GM19468 (cell line): ENCODE results near the gene EPGN.

Experiments used
- ATAC-seq: cut with Tn5 transposase; IDR thresholded peaks from one replicate; pipeline ENCODE4 v1.9.1; 2021; ENCODE audit warnings: mild to moderate bottlenecking, moderate library complexity, moderate number of reproducible peaks; ENCODE audit not compliant: unreplicated experiment; ENCODE audit errors: extremely low read depth

The EPGN gene, protein sequence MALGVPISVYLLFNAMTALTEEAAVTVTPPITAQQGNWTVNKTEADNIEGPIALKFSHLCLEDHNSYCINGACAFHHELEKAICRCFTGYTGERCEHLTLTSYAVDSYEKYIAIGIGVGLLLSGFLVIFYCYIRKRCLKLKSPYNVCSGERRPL

DNA sequence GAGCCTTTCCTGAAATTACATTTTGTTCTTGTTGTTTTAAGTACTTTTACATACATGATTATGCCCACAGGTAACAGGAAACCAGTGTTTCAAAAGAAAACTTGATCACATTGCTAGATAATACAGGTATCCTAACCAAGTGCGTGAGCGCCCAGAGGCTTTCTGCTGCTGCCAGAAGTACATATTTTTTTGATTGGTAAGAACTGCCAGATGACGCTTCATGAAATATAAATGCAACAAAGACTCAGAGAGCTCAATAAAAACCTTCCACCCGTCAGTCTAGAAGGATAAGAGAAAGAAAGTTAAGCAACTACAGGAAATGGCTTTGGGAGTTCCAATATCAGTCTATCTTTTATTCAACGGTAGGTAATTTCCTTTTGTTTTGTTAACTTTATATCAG, at the start of gene EPGN:
Gene EPGN (plus strand): TSS at position 256 of the 400 bp plus-strand sequence. CDS start 64 bp downstream, at position 320.
- ATAC-seq: no peak

DNA sequence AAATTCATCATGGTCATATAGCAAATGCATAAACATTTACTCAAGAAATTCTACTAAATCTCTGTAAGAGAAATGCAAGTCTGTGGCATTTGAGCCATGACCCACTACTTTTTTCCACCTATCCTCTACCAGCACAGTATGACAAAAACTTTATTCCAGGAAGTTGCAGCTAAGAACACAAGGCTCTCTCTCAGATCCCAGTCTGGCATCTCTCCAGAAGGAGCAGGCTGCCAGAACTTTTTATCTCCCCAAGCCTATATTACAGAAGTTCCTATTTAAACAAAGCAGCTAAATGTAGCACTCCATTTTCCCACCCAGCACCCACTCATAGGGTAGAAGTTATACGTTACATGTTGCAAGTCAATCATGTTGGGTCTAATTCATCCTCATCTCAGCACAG, 49.3 kb upstream of the EPGN start:
- ATAC-seq: no peak

- ATAC-seq: no peak
These were observed 48.2 kb upstream of the EPGN start for GRCh38 chr4:74260036-74260435.

DNA sequence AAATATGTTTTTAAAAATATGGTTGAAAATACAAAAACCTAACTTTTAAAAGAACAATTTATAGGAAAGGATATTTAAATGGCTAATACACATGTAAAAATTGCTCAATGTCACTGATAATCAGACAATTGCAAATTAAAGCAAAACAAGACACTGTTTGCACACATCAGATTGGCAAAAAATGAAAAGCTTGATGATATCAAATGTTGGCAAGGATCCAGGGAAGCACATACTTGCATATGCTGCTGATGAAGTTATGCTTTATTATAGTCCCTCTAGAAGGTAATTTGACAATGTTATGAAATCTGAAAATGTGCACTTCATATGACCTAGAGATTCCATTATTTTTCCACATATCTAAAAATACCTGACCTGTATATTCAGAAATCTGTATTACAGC, 45.7 kb upstream of the EPGN start:
- no peak for ATAC-seq

DNA sequence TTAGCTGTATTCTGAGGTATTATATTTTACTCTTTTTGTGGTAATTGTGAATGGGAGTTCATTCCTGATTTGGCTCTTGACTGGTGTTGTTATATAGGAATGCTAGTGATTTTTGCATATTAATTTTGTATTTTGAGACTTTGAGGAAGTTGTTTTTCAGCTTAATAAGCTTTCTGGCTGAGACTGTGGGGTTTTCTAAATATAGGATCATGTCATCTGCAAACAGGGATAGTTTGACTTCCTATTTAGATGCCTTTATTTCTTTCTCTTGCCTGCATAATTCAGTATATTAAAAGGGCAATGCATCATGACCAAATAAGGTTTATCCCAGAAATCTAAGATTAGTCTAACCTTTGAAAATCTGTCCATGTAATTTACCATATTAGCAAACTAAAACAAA, 44.7 kb upstream of the EPGN start:
- no peak for ATAC-seq

DNA sequence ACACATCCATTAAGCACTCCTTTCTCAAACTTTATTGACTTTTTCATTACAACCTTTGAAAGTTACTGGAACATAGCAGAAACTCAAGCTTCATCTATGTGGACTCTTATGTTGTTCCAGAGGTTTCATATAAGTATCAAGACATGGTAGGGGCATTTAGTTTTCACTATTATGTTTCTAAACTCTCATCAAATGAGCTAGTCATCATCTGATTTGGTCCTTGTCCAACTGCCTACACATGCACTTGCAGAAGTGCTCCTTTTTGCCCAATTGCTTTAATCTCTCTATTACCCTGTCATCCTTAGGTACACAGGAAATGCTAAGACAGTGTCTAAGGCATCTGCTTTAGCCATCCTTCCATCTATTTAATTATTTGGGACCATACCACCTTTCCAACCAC, 42.2 kb upstream of the EPGN start:
- ATAC-seq: no peak

DNA sequence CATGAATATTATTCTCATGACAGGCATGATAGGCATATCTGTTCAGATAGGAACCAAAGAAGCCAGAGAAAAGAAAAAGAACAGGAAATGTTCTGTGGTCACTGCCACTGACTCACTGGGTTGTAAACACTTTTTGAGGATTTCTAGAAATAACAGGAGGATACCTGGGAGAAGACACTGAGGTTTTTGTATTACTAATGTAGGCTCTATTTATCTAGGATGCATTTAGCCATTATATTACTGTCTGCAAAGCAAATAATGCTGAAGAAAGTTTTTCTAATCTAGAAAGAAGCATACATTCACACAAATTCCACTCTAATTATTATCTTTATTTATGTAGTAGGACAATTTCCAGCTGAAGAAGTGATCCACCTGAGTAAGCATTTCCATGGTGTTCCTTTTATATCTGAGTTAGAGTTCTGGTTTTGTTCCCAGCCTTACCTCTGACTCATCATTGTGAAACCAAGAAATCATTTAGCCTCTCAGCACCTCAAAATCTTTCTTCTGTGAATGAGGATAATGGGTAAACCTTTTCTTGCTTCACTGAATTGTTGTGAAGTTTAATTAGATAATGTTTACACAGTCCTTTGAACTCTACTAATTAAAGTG, 40.2 kb upstream of the EPGN start:
- ATAC-seq: no peak

DNA sequence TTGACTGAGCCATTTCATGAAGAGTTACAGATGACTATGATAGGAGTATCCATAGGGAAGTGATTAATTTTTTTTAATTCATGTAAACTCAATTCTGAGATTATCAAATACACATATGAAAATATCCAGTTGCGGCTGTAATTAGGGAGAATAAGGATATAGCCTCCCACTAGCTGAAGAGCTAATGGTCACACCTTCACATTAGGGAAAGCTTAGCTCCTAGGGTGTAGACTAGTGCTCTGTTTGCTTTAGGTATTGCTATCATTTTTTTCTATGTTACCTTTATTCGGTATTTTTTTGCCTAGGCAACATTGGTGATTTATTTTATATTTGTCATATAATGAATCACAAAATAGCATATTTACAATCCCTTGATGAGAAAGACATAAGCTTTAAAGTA, 39.6 kb upstream of the EPGN start:
- no peak for ATAC-seq

DNA sequence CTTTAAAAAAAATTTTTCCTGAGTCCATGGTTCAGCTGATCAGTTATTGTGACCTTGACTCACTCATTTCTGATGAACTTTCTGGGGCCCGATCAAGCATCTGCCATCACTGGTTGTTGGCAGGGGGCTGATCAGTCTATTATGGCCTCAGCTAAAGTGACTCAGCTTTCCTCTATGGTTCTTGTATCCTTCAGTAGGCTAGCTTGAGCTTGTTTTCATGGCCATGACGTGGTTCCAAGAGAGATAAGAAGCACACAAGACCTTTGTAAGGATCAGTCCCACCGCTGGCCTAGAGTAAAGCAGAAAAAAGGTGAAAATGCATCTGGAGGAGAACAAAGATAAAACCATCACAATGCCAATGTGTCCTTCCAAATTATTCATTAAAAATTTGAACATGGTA, 29.8 kb upstream of the EPGN start:
- no peak for ATAC-seq

DNA sequence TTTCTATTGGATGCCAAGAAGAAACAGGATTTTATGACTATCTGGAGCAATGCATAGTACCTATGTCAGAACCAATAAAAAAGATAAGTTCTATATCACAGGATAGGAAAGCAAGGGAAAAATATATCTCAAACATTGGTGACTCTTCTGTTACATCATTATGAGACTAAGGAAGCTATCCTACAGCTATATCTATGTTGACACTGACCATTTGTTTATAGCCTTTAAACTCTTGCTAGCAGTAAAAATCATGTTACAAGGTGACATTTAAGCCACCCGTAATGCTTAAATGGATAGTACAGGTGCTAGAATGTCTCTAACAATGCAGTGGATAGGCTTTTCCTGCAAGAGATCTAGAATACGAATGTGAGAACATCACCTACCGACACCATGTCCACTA, 28.6 kb upstream of the EPGN start:
- no peak for ATAC-seq

DNA sequence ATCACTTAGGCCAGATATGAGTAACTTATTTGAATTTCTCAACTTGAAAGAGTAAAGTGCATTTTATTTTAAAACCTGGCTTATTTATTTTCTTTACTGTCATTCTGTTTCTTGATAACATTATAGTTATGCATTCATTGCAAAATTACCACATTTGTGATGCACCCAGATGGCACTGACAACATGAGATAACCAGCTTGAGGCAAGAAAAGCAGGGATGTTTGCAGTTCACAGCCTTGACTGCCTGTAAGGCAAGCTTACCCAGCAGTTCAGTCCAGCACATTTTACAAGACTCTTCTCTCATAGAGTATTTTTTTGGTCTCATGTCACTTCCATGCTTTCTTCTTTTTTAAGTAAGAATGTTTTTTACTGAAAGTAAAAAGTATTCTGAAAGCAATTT, 25.3 kb upstream of the EPGN start:
- ATAC-seq: no peak

DNA sequence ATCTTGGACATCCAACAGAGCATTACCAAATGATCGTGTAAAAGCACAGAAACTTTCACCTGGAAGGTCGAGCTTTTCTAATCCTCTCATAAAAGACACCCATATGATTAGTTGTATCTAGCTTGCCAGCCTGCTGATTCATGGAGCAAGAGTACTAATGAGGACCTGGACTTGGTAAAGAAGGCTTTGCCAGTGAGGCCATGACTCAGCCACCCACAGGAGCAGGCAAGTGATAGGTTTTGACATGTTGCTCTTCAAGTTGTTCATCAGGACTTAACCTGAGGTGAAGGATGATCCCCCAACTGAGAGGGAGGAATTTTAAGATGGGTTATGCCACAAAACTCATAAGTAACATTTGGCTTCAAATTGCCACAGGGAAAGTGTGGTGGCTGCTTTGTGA, 24.7 kb upstream of the EPGN start:
- no peak for ATAC-seq

DNA sequence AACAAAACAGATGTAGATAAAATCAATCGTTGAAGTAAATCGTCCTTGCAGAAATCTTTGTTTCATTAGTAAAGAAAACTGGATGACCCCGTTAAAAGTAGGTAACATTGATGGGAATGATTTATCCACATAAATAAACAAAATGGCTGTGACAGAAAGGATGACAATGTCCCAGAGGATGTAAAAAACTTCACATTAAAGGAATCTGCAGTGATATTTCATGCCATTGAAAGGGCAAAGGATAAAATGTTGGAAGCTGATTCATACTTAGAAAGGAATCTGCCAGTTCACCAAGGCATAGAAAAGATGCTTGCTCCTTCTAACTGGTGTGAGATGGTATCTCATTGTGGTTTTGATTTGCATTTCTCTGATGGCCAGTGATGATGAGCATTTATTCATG, 24.2 kb upstream of the EPGN start:
- no peak for ATAC-seq

DNA sequence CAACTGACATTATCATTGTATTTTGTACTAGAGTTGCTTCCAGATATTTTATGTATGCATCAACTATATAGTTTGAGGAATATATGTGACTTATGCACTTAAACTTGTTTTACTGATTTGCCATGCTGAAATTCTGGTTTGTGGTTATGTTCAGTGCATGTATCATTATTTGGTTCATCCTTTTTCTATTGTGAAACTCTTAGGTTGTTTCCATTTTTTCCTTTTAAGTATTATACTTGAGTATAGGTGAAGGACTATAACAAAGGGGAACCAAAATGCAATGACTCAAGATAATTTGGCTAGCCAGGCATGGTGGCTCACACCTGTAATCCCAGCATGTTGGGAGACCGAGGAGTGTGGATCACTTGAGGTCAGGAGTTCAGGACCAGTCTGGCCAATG, 21.1 kb upstream of the EPGN start:
- ATAC-seq: no peak

- ATAC-seq: no peak
These were observed 20.5 kb upstream of the EPGN start for GRCh38 chr4:74287791-74288190.

GRCh38 chr4:74291471-74291870, 16.8 kb upstream of the EPGN start:
- ATAC-seq: no peak

DNA sequence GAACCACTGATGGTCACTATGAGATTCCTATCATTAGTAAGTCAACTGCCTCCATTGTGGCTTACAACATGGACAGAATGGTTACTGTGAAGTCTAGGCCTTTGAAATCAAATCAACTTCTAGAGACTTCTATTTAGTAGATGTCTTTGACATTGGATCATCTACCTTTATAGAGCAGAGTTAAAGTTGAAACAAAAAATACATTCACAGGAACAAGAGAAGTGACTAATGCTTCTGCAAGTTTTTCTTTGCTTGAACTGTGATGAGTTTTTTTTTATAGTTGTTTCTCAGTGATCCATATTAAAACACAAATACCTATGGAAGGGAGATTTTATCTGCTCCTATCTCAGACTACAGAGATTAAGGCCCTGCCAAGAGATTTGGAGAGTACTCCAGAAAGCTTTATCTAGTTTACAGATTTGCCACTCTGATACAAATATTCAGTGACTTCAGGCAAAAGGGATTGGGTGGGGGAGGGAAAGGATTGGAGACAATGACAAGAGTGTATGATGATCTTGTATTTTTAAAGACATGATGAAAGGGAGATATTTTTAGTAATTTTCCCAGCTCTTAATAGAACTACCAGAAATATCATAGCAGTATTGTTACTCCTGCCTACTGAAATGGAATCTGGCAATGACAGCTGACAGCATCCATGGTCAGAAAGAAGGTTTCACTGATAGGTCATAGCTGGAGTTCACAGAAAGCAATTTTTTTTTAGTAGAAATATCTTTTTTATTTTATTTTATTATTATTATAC, 16.0 kb upstream of the EPGN start:
- no peak for ATAC-seq

DNA sequence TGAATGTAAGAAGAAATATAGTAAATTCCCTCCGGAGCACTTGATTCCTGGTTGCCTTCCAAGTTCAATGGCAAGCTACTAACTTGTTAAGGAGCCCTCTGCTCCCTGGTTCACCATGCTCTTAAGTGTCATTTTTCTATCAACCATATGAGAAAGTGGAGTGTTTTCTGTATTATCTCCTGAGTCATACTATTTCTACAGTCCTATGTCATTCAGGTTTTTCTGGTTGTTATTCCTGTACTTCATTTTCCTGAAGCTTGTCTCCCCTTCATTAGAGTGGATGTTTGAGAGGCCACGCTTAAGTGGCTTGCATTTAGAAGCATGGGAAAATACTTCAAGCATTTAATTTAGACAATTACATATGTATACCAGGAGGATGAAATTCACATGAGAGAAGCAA, 14.7 kb upstream of the EPGN start:
- ATAC-seq: no peak

DNA sequence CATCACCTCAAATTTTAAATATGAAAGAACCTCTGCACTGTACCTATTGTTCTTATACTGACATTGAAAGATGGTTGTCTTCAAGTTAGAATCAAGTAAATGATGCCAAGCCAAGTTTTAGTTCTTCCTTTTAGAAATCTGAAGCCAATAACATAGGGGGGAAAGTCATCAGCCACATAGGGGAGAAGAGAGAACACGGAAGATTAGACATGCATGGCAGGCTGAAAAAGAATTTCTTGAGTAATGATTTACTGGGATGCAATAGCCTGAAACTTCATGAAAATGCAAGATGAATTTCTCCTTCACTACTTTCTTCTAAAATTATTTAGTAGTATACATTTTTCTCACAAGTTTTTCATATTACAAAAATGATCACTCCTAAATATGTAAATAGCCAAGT, 13.6 kb upstream of the EPGN start:
- no peak for ATAC-seq

- ATAC-seq: no peak
These were observed 10.7 kb upstream of the EPGN start for GRCh38 chr4:74297539-74297938.

- ATAC-seq: no peak
These were observed 4.1 kb upstream of the EPGN start for GRCh38 chr4:74304095-74304625.

DNA sequence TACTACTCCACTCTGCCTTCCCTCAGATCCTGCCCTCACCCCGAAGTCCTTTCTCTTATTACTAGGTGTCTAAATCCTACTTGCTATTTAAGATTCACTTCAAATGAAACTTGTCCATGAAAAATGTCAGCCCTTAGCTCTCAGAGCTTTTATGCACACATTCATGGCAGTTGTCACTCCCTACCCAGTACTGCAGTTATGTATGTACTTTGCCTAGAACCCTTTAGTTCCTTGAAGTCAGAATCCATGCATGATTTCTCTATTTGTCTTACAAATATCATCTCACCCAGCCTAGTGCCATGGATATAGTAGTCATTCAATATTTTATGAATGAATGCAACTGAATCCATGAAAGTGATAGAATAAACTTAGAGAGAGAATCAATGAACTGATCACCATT, 3.3 kb upstream of the EPGN start:
- ATAC-seq: no peak
